ENCODE results near the gene UPF3A.

DNA sequence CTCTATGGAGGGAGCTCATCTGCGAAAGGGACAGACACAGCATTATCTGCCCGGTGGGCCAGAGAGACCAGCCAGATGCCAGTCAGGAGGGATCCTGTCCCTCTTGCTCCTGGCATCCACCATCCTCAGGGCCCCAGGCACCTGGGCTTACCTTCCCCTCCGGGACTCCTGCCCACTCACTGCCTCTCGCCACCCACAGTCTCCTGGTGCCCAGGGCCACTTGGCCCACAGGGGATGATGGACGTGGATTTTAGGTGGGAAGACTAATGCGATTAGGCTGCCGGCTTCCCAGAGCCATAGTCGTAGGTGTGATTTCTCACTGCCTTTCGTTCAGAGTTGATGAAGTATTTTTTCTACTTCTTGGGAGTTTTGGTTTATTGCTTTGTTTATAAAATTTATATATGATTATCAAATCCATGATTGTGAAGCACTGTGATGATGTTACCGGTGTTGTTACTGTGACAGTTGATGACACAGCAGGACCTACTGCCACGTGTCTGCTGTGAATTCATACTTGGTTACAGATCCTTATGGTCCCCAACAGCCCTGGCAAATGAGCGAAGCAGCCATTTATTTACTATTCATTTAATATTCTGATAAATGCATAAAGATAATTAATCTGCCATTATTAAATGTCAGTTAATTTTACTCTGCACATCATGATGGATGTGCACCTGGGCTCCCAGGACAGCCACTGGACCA is 18.4 kb downstream of the UPF3A start:
- TF ChIP-seq, protein P1, sequence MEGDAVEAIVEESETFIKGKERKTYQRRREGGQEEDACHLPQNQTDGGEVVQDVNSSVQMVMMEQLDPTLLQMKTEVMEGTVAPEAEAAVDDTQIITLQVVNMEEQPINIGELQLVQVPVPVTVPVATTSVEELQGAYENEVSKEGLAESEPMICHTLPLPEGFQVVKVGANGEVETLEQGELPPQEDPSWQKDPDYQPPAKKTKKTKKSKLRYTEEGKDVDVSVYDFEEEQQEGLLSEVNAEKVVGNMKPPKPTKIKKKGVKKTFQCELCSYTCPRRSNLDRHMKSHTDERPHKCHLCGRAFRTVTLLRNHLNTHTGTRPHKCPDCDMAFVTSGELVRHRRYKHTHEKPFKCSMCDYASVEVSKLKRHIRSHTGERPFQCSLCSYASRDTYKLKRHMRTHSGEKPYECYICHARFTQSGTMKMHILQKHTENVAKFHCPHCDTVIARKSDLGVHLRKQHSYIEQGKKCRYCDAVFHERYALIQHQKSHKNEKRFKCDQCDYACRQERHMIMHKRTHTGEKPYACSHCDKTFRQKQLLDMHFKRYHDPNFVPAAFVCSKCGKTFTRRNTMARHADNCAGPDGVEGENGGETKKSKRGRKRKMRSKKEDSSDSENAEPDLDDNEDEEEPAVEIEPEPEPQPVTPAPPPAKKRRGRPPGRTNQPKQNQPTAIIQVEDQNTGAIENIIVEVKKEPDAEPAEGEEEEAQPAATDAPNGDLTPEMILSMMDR (IDR thresholded peaks at IDR 0.05) = no peak
- TF ChIP-seq POLR2A (IDR thresholded peaks at IDR 0.05) (no peak), POLR2AphosphoS5 (IDR thresholded peaks at IDR 0.05) (no peak), EP300 (IDR thresholded peaks at IDR 0.05) (no peak)

Measured in stomach (tissue), 4 donors.